ENCODE results near the gene CXCL11. TPM values are rescaled to one million over a fixed set of nuclear protein-coding genes. Genes with fewer than 3 reads are reported as not detected.
"Not testable (repeated sequence)": the region's sequence is repeated elsewhere in the genome, so short reads cannot be mapped to it uniquely, and the experiment has no call there.

Gene CXCL11
- total and polyA plus RNA-seq, 9 of the 15 experiments (the other 6 are each of a cell fraction or from before 2014, with no cell fraction given) = 2.1 to 9.1 (median 4.5) TPM

DNA sequence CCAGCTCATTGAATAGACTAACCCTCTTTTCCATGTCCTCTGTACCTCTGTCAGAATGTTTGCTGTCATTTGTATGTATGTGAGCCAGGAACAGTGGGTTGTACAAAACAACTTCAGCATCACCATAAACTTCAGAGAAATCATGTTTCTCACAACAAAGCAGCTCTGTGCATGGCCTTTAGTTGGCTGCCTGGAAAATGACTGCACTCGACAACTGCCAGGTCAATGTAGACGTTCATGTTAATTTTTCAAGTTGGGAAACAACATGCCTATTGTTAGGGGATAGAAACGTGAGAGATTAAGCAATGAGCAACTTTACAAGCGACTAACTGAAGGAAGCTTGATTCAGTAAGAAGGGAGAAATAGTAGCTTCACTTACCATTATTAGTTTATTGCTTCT, 17.9 kb upstream of the CXCL11 start (continued):
- TF ChIP-seq GTF2A2 (tag; IDR thresholded peaks at IDR 0.05) (no peak), DMBX1 (CRISPR knock-in tag; IDR thresholded peaks at IDR 0.05; ENCODE audit: borderline replicate concordance) (no peak), FOXJ3 (CRISPR knock-in tag; IDR thresholded peaks at IDR 0.05) (no peak)
- TF ChIP-seq, protein P1, sequence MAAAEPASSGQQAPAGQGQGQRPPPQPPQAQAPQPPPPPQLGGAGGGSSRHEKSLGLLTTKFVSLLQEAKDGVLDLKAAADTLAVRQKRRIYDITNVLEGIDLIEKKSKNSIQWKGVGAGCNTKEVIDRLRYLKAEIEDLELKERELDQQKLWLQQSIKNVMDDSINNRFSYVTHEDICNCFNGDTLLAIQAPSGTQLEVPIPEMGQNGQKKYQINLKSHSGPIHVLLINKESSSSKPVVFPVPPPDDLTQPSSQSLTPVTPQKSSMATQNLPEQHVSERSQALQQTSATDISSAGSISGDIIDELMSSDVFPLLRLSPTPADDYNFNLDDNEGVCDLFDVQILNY (CRISPR knock-in tag; IDR thresholded peaks at IDR 0.05) = no peak

DNA sequence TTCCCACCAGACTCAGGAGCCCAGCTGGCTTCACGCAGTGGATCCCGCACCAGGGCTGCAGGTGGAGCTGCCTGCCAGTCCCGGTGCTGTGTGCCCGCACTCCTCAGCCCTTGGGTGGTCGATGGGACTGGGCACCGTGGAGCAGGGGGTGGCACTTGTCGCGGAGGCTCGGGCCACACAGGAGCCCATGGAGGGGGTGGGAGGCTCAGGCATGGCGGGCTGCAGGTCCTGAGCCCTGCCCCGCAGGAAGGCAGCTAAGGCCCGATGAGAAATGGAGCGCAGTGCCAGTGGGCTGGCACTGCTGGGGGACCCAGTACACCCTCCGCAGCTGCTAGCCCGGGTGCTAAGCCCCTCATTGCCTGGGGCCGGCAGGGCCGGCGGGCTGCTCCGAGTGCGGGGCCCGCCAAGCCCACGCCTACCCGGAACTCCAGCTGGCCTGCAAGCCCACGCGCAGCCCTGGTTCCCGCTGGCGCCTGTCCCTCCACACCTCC, 14.7 kb upstream of the CXCL11 start:
- POLR2A ChIA-PET = interaction anchor here (1.4 kb wide), 1 partner anchor 8 kb away, joined by 5 read pairs; no protein-coding TSS in a partner anchor
- H3K4me3 ChIP-seq; DNase-seq (ENCODE audit: extremely low read depth in 1 of 4, low spot score in 3 of 4); ATAC-seq; H3K79me2 ChIP-seq (ENCODE audit: control insufficient read depth, insufficient read depth, low read length); H3K36me3 ChIP-seq (ENCODE audit: control insufficient read depth, insufficient read depth, low read length); in situ Hi-C loops (cut with MboI); H2AFZ ChIP-seq (ENCODE audit: low read depth, low read length); H4K20me1 ChIP-seq (replicated peaks; ENCODE audit: control insufficient read depth, insufficient read depth, low read length); H3K4me2 ChIP-seq (ENCODE audit: insufficient read depth, low read length); BruUV-seq (replicated peaks); FAIRE-seq; CTCF ChIA-PET (ENCODE audit: low intra/inter-chr PET ratio); H3K27me3 ChIP-seq (ENCODE audit: control insufficient read depth in 2 of 2, insufficient read depth in 2 of 2, low read length in 2 of 2); intact Hi-C loops (cut with micrococcal nuclease); H3K27ac ChIP-seq (ENCODE audit: extremely low read depth, low read depth, low read length); H3K4me1 ChIP-seq (replicated peaks in 1 of 2; ENCODE audit: control insufficient read depth in 2 of 2, insufficient read depth in 2 of 2, low read length in 2 of 2); H3K9me3 ChIP-seq (replicated peaks; ENCODE audit: control insufficient read depth, insufficient read depth, low read depth, low read length); H3K9ac ChIP-seq (ENCODE audit: insufficient read depth in 1 of 2, low read depth in 2 of 2, low read length in 2 of 2); H3K9me1 ChIP-seq (ENCODE audit: control insufficient read depth, insufficient read depth, low read length): not testable (repeated sequence)
- WGBS (ENCODE audit: insufficient coverage, low coverage, missing lambda C conversion rate) = 38% methylated on average over 19 of the region's 27 CpGs
